ENCODE data around the gene ITGA1.

- TF ChIP-seq CTCF (conservative IDR thresholded peaks at IDR 0.05; ENCODE audit: low read length) (no peak), EZH2phosphoT487 (IDR thresholded peaks at IDR 0.05; ENCODE audit: borderline replicate concordance) (no peak)
These were observed 2.1 kb downstream of the ITGA1 start for GRCh38 chr5:52789851-52790250.

All from Loucy (cell line).